ENCODE data around the gene ZNF134. TPM values are rescaled to one million over a fixed set of nuclear protein-coding genes. Genes with fewer than 3 reads are reported as not detected.
A peak's percentile ranks its signal among the peaks of the same experiment; 100 is the strongest.

ZNF134 gene
- total RNA-seq, 1 donor from 2014 or later = 32.3 TPM

- FAIRE-seq = no peak
- Histone ChIP-seq H3K4me2 (ENCODE audit: low read length) (no peak overlapping the region), H2AFZ (ENCODE audit: low read depth, low read length) (no peak overlapping the region), H3K27ac (ENCODE audit: low read depth, low read length) (no peak overlapping the region), H3K36me3 (ENCODE audit: insufficient read depth, low read length) (peaks cover 9% of the 10 kb centered on the region), H3K4me1 (ENCODE audit: insufficient read depth, low read length) (no peaks in the 10 kb centered on the region), H3K4me3 (ENCODE audit: insufficient read depth, low read depth, low read length) (no peak overlapping the region), H3K9me3 (ENCODE audit: insufficient read depth, low read depth, low read length) (peaks cover 35% of the 10 kb centered on the region), H3K79me2 (ENCODE audit: insufficient read depth, low read length) (peaks cover 21% of the 10 kb centered on the region), H3K27me3 (ENCODE audit: insufficient read depth, low read length) (no peaks in the 10 kb centered on the region), H4K20me1 (ENCODE audit: insufficient read depth, low read length) (peaks cover 4% of the 10 kb centered on the region), H3K9ac (ENCODE audit: low read length) (no peak overlapping the region)
- no peak for DNase-seq (ENCODE audit: low read depth)
- H3K27me3 Mint-ChIP-seq (ENCODE audit: low read depth, unreplicated experiment) = no peaks in the 10 kb centered on the region
- peaks cover 30% of the 10 kb centered on the region for H3K36me3 Mint-ChIP-seq (ENCODE audit: low read depth, unreplicated experiment)
- no peak overlapping the region for H3K4me3 Mint-ChIP-seq (ENCODE audit: unreplicated experiment)
- TF ChIP-seq EZH2 (IDR thresholded peaks at IDR 0.05; ENCODE audit: insufficient read depth, low read length) (no peak), CTCF (IDR thresholded peaks at IDR 0.05; ENCODE audit: insufficient read depth, low read depth, low read length) (no peak)
- no peak overlapping the region for H3K27ac Mint-ChIP-seq (ENCODE audit: unreplicated experiment)
- peaks cover 4% of the 10 kb centered on the region for H3K4me1 Mint-ChIP-seq (ENCODE audit: low read depth, unreplicated experiment)
- peaks cover 23% of the 10 kb centered on the region for H3K9me3 Mint-ChIP-seq (ENCODE audit: unreplicated experiment)
These were observed 2.9 kb upstream of the ZNF134 start for GRCh38 chr19:57611113-57611512.

GRCh38 chr19:57615346-57615745 is 1.3 kb downstream of the ZNF134 start:
- H3K27me3 ChIP-seq (ENCODE audit: insufficient read depth, low read length) = no peaks in the 10 kb centered on the region
- peak overlapping the region; percentile 29 for H3K27ac Mint-ChIP-seq (ENCODE audit: unreplicated experiment)

More at GRCh38 chr19:57615346-57615745, 1.3 kb downstream of the ZNF134 start:
- H2AFZ ChIP-seq (ENCODE audit: low read depth, low read length) = no peak overlapping the region
- TF ChIP-seq CTCF (IDR thresholded peaks at IDR 0.05; ENCODE audit: insufficient read depth, low read depth, low read length) = no peak
- no peak for TF ChIP-seq EZH2 (IDR thresholded peaks at IDR 0.05; ENCODE audit: insufficient read depth, low read length)
- Mint-ChIP-seq H3K4me3 (ENCODE audit: unreplicated experiment) (peak overlapping the region; percentile 98), H3K36me3 (ENCODE audit: low read depth, unreplicated experiment) (peaks cover 61% of the 10 kb centered on the region), H3K4me1 (ENCODE audit: low read depth, unreplicated experiment) (peaks cover 4% of the 10 kb centered on the region), H3K9me3 (ENCODE audit: unreplicated experiment) (peaks cover 54% of the 10 kb centered on the region), H3K27me3 (ENCODE audit: low read depth, unreplicated experiment) (no peaks in the 10 kb centered on the region)
- peak overlapping the region; percentile 96 for H3K4me3 ChIP-seq (ENCODE audit: insufficient read depth, low read depth, low read length)
- FAIRE-seq (no peak), DNase-seq (ENCODE audit: low read depth) (no peak)
- peaks cover 26% of the 10 kb centered on the region for H3K36me3 ChIP-seq (ENCODE audit: insufficient read depth, low read length)
- H3K4me2 ChIP-seq (ENCODE audit: low read length) = peak overlapping the region; percentile 95
- H4K20me1 ChIP-seq (ENCODE audit: insufficient read depth, low read length) = peaks cover 37% of the 10 kb centered on the region
- peaks cover 62% of the 10 kb centered on the region for H3K9me3 ChIP-seq (ENCODE audit: insufficient read depth, low read depth, low read length)
- H3K4me1 ChIP-seq (ENCODE audit: insufficient read depth, low read length) = no peaks in the 10 kb centered on the region
- H3K27ac ChIP-seq (ENCODE audit: low read depth, low read length) = no peak overlapping the region
- no peak overlapping the region for H3K9ac ChIP-seq (ENCODE audit: low read length)
- peaks cover 63% of the 10 kb centered on the region for H3K79me2 ChIP-seq (ENCODE audit: insufficient read depth, low read length)
